Measurements from ENCODE around the gene AQP4. TPM values are rescaled to one million over a fixed set of nuclear protein-coding genes. Genes with fewer than 3 reads are reported as not detected.

AQP4 gene
- total RNA-seq, 6 donors from 2014 or later, result 61.8 to 317 (median 239) TPM

GRCh38 chr18:26902291-26902690 is 36.8 kb upstream of the AQP4 start:
- ATAC-seq (ENCODE audit: low FRiP score in 2 of 2), result no peak
- WGBS, 2 donors, result 90 to 95% methylated on average over 5 of the region's 5 CpGs

GRCh38 chr18:26901020-26901419 is 35.5 kb upstream of the AQP4 start:
- no peaks in the 10 kb centered on the region for H3K4me1 ChIP-seq
- H3K9me3 ChIP-seq, result peaks cover 0 to 9% (median 2%) of the 10 kb centered on the region in 4 donors
- H3K4me3 ChIP-seq, result no peak overlapping the region
- no peak overlapping the region for H3K27ac ChIP-seq
- no peak for DNase-seq
- peak in 1 of 2 donors; percentile 70 for ATAC-seq (ENCODE audit: low FRiP score in 2 of 2)
- H3K36me3 ChIP-seq, result no peaks in the 10 kb centered on the region
- no peaks in the 10 kb centered on the region for H3K27me3 ChIP-seq
- TF ChIP-seq CTCF (IDR thresholded peaks at IDR 0.05) (no peak), POLR2A (IDR thresholded peaks at IDR 0.05) (no peak), POLR2AphosphoS5 (IDR thresholded peaks at IDR 0.05) (no peak), EP300 (IDR thresholded peaks at IDR 0.05) (no peak)

More at GRCh38 chr18:26902291-26902690, 36.8 kb upstream of the AQP4 start:
- Histone ChIP-seq H3K9me3 (peaks cover 0 to 9% (median 2%) of the 10 kb centered on the region in 4 donors), H3K27ac (no peak overlapping the region), H3K36me3 (no peaks in the 10 kb centered on the region), H3K4me3 (no peak overlapping the region), H3K4me1 (no peaks in the 10 kb centered on the region), H3K27me3 (no peaks in the 10 kb centered on the region)
- DNase-seq, result no peak
- TF ChIP-seq CTCF (IDR thresholded peaks at IDR 0.05) (no peak), POLR2AphosphoS5 (IDR thresholded peaks at IDR 0.05) (no peak), EP300 (IDR thresholded peaks at IDR 0.05) (no peak), POLR2A (IDR thresholded peaks at IDR 0.05) (no peak)

GRCh38 chr18:26894426-26894825 is 28.9 kb upstream of the AQP4 start:
- Histone ChIP-seq H3K27me3 (no peaks in the 10 kb centered on the region), H3K27ac (peak overlapping the region in 2 of 4 donors; percentile 1 to 6), H3K4me3 (no peak overlapping the region), H3K36me3 (no peaks in the 10 kb centered on the region), H3K4me1 (no peaks in the 10 kb centered on the region), H3K9me3 (no peaks in the 10 kb centered on the region)
- TF ChIP-seq CTCF (IDR thresholded peaks at IDR 0.05) (no peak), EP300 (IDR thresholded peaks at IDR 0.05) (no peak)
- DNase-seq (no peak), ATAC-seq (ENCODE audit: low FRiP score in 2 of 2) (no peak)
- WGBS, 2 donors, result 52 to 65% methylated on average over 1 of the region's 1 CpG

GRCh38 chr18:26893996-26894395 is 28.5 kb upstream of the AQP4 start:
- WGBS, 2 donors, result 45% methylated on average over 6 of the region's 6 CpGs
- no peaks in the 10 kb centered on the region for H3K4me1 ChIP-seq
- no peak overlapping the region for H3K4me3 ChIP-seq
- ATAC-seq (ENCODE audit: low FRiP score in 2 of 2) (no peak), DNase-seq (no peak)
- peak overlapping the region in 2 of 4 donors; percentile 1 to 6 for H3K27ac ChIP-seq
- no peaks in the 10 kb centered on the region for H3K27me3 ChIP-seq
- no peaks in the 10 kb centered on the region for H3K36me3 ChIP-seq
- H3K9me3 ChIP-seq, result no peaks in the 10 kb centered on the region
- no peak for TF ChIP-seq CTCF (IDR thresholded peaks at IDR 0.05)
- no peak for TF ChIP-seq POLR2AphosphoS5 (IDR thresholded peaks at IDR 0.05)
- TF ChIP-seq POLR2A (IDR thresholded peaks at IDR 0.05), result no peak
- TF ChIP-seq EP300 (IDR thresholded peaks at IDR 0.05), result no peak

- H3K27me3 ChIP-seq, result no peaks in the 10 kb centered on the region
- H3K9me3 ChIP-seq, result no peaks in the 10 kb centered on the region
- no peak overlapping the region for H3K4me3 ChIP-seq
- no peak overlapping the region for H3K27ac ChIP-seq
- ATAC-seq (ENCODE audit: low FRiP score in 2 of 2), result no peak
- TF ChIP-seq EP300 (IDR thresholded peaks at IDR 0.05) (no peak), CTCF (IDR thresholded peaks at IDR 0.05) (no peak), POLR2AphosphoS5 (IDR thresholded peaks at IDR 0.05) (no peak), POLR2A (IDR thresholded peaks at IDR 0.05) (no peak)
- WGBS, 2 donors, result 94 to 95% methylated on average over 4 of the region's 4 CpGs
- no peaks in the 10 kb centered on the region for H3K4me1 ChIP-seq
- no peaks in the 10 kb centered on the region for H3K36me3 ChIP-seq
- DNase-seq, result no peak
These were observed 22.8 kb upstream of the AQP4 start for GRCh38 chr18:26888259-26888658.

All from upper lobe of left lung (tissue), 6 donors.